HG02973 (cell line): Measurements from ENCODE around the gene GTF3C5.
"Not testable (repeated sequence)": the region's sequence is repeated elsewhere in the genome, so short reads cannot be mapped to it uniquely, and the experiment has no call there.

Experiments used
- ATAC-seq: cut with Tn5 transposase; IDR thresholded peaks from one replicate; pipeline ENCODE4 v1.9.1; 2021; ENCODE audit warnings: moderate library complexity; ENCODE audit not compliant: unreplicated experiment

The GTF3C5 gene

DNA sequence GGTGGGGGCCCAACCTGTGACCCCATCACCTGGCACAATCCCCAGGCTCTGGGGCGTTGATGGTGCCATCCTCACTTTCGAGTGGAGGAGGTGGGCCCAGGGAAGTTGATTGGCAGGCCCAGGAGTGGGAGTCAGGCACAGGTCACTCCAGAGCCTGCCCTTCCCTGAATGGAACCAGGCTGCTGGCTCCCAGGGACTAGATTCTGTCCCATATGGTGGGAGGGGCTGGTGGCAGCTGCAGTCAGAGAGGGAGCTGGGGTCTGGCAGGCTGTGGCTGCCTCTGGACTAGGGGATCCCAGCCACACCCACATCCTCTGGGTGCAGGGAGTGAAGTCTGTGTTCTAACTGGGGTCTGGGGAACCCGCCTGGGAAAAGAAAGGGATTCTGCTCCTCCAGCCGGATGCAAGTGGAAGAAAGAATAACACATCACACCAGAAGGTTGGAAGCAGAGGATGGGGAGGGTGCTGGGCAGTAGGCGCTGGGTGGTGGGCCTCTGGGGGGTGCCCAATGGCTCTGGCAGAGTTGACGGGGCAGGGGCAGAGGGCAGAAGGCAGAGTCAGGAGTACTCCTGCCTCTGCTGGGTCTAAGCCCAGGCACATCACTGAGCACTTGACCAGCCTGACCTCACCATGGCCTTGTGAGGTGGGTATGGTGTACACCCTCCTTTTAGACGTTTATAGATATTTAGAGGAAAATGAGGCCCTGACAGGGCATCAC is 56.8 kb downstream of the GTF3C5 start:
- no peak for ATAC-seq

DNA sequence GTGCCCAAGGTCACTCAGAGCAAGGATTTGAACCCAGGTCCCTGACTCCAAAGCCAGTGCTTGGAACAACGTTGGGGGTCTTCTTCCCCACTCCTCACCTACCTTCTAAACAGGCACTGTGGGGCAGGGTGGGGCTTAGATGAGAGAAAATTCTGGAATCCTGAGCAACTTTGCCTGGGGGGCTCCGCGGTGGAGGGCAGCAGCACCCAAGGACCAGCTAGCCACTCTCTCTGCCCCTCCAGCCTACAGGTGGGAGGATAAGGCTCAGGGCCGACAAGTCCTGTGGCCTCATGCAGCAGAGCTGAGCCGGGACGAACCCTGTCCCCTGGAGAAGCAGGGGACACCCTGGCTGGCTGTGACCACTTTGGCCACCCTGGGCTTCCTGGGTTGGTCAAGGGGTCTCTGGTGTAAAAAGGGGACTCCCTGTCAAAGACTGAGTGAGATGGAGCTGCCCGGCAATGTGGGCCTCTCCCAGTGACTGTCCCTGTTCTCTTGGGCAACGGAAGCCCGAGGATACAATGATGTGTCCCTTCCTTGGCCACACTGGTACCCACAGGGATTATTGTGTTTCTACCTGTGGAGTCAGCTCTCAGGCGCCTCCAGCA is 57.5 kb downstream of the GTF3C5 start:
- ATAC-seq = no peak

- no peak for ATAC-seq
These were observed 58.0 kb downstream of the GTF3C5 start for GRCh38 chr9:133088756-133089155.

GRCh38 chr9:133089271-133089671 is 58.5 kb downstream of the GTF3C5 start:
- ATAC-seq = no peak

- no peak for ATAC-seq
These were observed 59.4 kb downstream of the GTF3C5 start for GRCh38 chr9:133090187-133090586.

DNA sequence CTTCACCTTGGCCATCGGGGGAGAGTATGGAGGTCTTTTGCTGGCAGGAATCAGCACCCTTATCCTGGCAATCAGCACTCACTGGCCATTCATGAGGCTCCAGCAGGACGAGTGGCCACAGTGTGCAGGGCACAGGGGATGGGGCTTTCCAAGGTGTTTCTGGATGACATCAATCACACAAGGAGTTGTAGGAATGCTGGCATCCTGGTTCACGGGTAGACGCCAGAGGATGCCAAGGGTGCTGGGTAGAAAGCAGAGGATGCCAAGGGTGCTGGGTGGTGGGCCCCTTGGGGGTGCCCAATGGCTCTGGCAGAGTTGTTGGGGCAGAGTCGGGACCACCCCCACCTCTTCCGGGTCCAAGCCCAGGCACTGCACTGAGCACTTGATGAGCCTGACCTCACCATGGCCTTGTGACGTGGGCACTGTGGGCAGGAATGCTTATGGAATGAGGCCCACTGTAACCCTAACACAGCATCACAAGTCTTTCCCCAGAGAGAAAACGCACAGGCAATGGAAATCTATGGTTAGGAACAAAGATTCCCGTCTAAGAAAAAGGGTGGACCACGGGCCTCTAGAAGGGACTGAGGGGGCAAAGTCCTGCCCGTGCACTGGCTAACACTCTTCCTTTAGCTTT is 60.1 kb downstream of the GTF3C5 start:
- ATAC-seq = no peak

DNA sequence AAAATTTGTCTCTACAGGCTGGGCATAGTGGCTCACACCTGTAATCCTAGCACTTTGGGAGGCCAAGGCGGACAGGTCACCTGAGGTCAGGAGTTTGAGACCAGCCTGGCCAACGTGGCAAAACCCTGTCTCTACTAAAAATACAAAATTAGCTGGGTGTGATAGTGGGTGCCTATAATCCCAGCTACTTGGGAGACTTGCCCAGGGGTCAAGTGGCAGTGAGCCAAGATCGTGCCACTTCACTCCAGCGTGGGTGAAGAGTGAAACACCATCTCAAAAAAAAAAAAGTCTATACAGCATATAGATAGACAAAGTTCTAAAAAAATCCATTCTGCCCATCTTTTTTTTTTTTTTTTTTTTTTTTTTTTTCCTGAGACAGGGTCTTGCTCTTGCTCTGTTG is 63.6 kb downstream of the GTF3C5 start:
- not testable (repeated sequence) for ATAC-seq

GRCh38 chr9:133094842-133095393 is 64.1 kb downstream of the GTF3C5 start:
- ATAC-seq = no peak

- ATAC-seq = no peak
These were observed 67.4 kb downstream of the GTF3C5 start for GRCh38 chr9:133098104-133098754.

GRCh38 chr9:133098871-133099270 is 68.1 kb downstream of the GTF3C5 start:
- ATAC-seq = no peak

GRCh38 chr9:133099726-133100505 is 69.1 kb downstream of the GTF3C5 start:
- ATAC-seq = no peak

- ATAC-seq = no peak
These were observed 69.9 kb downstream of the GTF3C5 start for GRCh38 chr9:133100506-133101355.

GRCh38 chr9:133101356-133102189 is 70.8 kb downstream of the GTF3C5 start:
- no peak for ATAC-seq

- no peak for ATAC-seq
These were observed 71.6 kb downstream of the GTF3C5 start for GRCh38 chr9:133102190-133103021.

DNA sequence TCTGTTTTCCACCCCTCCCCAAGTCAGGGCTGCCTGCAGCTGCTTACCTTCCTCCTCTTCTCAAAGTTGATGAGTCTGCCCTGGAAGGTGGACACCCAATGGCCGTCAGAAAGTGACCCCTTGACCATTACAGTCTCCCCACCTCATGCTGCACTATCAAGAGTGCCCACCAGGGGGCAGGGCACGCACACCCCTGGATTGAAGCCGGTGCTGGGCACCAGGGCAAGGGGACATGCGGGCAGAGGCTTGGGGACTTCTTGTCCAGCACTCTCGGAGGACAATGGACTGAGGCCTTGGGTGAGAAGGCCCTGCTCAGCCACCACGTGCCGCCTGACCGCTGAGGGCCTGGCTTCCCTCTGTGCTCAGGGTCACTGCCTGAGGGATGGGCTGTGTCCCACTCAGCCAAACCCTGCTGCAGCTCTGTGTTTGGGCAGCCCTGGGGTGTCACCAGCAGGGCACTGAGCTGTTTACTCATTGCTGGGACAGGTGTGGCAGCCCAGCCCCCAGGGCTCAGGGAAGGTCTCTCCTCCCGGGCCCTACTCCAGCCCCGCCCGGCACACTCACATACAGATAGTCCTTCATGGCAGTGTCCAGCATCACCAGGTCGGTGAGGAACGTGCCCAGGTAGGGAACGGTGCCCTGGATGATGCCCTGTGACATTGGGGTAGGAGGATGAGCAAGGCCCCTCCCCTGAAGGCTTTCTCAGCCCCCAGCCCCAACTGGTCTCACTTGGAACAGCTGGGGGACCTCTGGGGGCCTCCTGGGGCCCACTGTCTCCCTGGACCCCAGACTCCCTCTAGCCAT is 72.6 kb downstream of the GTF3C5 start:
- ATAC-seq = no peak

DNA sequence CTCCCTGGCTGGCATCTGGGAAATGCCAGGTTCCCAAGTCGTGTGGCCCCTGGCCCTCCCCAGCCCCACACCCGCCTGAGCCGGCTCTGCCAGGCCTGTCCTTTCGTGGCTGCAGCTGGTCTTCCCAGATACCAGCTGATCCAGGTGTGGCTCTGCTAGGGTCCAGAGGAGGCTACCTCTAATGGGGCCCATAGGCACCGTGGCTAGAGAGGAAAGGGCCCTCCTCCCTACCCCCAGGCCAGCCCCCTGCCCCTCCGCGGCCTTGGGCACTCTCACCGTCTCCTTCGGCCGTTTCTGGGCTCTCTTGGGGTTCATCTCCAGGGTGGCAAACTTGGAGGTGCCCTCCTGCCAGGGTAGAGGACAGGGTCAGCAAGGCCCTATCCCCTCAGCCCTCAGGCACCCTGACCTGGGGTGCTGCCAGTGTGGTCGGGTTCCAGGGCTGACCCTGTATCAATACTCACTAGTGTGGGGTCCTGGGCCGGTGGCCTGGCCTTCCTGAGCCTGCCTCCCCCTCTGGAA is 73.2 kb downstream of the GTF3C5 start:
- no peak for ATAC-seq
